WERI-Rb-1 (cell line): Measurements from ENCODE around the gene TANK.

Experiments used
- DNase-seq: peaks from one replicate; pipeline ENCODE4 v3.0.0-alpha.2; 2020
- H3K27ac ChIP-seq: fragments of 250-450 bp; sonication (Bioruptor Pico); 2 replicates; pipeline ENCODE4 v1.5.1; 2020; ENCODE audit warnings: mild to moderate bottlenecking, moderate library complexity
- H3K27me3 ChIP-seq: fragments of 250-450 bp; sonication (Bioruptor Pico); 2 replicates; pipeline ENCODE4 v1.5.1; 2021; ENCODE audit warnings: mild to moderate bottlenecking, low read depth, moderate library complexity; ENCODE audit not compliant: insufficient read depth, severe bottlenecking
- H3K36me3 ChIP-seq: fragments of 250-450 bp; sonication (Bioruptor Pico); 2 replicates; pipeline ENCODE4 v1.5.1; 2020; ENCODE audit warnings: mild to moderate bottlenecking, moderate library complexity
- H3K4me3 ChIP-seq: 2 replicates; pipeline ENCODE4 v1.5.1; 2011; ENCODE audit warnings: low read depth, mild to moderate bottlenecking, control low read depth, low read length
- H3K9me3 ChIP-seq: fragments of 250-450 bp; sonication (Bioruptor Pico); 2 replicates; pipeline ENCODE4 v1.5.1; 2021; ENCODE audit warnings: mild to moderate bottlenecking, moderate library complexity; ENCODE audit not compliant: severe bottlenecking
- TF ChIP-seq, protein P1 (sequence below): IDR thresholded peaks from 2 replicates; pipeline ENCODE4 v1.5.1; 2011; ENCODE audit warnings: low read depth, mild to moderate bottlenecking, control low read depth, inconsistent platforms, low read length

The TANK gene

DNA sequence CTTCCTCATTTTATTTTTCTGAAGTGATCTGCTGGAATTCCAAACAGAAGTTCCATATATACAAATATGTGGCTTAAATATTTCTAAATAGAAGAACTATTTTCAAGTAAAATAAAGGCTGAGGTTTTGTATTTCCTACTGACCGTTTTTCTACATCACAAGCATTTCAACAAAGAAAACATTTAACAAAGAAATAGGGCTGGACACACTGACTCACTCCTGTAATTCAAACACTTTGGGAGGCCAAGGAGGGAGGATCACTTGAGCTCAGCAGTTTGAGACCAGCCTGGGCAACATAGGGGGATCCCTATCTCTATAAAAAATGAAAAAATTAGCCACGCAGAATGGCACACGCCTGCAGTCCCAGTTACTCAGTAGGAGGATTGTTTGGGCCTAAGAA, 44.6 kb downstream of the TANK start:
- Histone ChIP-seq H3K27me3 (no peaks in the 10 kb centered on the region), H3K27ac (no peak overlapping the region), H3K36me3 (peaks cover 10% of the 10 kb centered on the region), H3K4me3 (no peak overlapping the region), H3K9me3 (no peaks in the 10 kb centered on the region)
- no peak for DNase-seq
- TF ChIP-seq, protein P1, sequence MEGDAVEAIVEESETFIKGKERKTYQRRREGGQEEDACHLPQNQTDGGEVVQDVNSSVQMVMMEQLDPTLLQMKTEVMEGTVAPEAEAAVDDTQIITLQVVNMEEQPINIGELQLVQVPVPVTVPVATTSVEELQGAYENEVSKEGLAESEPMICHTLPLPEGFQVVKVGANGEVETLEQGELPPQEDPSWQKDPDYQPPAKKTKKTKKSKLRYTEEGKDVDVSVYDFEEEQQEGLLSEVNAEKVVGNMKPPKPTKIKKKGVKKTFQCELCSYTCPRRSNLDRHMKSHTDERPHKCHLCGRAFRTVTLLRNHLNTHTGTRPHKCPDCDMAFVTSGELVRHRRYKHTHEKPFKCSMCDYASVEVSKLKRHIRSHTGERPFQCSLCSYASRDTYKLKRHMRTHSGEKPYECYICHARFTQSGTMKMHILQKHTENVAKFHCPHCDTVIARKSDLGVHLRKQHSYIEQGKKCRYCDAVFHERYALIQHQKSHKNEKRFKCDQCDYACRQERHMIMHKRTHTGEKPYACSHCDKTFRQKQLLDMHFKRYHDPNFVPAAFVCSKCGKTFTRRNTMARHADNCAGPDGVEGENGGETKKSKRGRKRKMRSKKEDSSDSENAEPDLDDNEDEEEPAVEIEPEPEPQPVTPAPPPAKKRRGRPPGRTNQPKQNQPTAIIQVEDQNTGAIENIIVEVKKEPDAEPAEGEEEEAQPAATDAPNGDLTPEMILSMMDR: no peak

DNA sequence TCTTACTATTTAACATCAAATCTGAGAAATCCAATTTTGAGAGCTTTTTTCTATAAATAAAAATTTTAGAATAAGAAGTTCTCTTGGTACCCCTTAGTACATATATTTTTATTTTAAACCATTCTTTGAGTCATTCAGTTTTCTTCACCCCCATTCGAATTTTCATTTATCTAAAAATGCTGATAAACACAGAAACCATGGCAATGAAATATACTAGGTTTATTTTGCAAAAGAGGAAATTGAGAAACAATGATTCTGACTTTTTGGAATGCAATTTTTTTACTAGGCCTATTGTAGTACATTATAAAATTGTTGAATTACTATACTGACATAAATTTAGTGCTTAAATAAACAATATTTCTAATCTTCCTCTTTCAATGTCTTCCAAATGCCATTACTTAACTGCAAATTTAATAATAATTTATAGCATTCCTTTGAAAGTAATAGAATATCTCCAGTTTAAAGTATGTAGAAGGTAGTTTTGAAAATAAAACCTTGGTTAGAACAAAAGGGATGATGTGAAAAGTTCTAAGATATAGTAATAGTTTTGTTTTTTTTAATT, 46.3 kb downstream of the TANK start:
- H3K27ac ChIP-seq: no peak overlapping the region

DNA sequence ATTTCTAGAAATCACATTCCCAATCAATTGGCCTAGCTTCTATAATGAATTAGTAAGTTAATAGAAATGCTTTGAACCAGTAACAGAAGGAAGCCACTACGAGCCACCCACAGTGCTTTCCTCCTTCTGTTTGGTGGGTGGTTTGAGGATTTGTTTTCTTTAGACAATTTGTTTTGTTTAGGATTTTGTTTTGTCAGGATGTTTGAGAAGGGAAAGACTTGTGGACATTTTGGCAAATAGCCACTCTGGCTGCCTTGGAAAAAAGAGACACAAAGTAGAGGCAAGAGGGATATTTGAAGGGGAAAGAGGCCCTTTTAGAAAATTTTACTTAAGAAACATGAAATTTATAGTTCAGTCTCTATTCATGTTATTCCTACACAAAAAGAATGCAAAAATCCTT, 47.7 kb downstream of the TANK start:
- DNase-seq: no peak
- Histone ChIP-seq H3K36me3 (peaks cover 10% of the 10 kb centered on the region), H3K9me3 (no peaks in the 10 kb centered on the region), H3K27me3 (no peaks in the 10 kb centered on the region), H3K4me3 (no peak overlapping the region), H3K27ac (no peak overlapping the region)
- TF ChIP-seq, protein P1: no peak

More for the DNA sequence above, 46.3 kb downstream of the TANK start:
- Histone ChIP-seq H3K9me3 (no peaks in the 10 kb centered on the region), H3K4me3 (no peak overlapping the region), H3K27me3 (no peaks in the 10 kb centered on the region), H3K36me3 (peaks cover 10% of the 10 kb centered on the region)
- DNase-seq: no peak
- TF ChIP-seq, protein P1: no peak

DNA sequence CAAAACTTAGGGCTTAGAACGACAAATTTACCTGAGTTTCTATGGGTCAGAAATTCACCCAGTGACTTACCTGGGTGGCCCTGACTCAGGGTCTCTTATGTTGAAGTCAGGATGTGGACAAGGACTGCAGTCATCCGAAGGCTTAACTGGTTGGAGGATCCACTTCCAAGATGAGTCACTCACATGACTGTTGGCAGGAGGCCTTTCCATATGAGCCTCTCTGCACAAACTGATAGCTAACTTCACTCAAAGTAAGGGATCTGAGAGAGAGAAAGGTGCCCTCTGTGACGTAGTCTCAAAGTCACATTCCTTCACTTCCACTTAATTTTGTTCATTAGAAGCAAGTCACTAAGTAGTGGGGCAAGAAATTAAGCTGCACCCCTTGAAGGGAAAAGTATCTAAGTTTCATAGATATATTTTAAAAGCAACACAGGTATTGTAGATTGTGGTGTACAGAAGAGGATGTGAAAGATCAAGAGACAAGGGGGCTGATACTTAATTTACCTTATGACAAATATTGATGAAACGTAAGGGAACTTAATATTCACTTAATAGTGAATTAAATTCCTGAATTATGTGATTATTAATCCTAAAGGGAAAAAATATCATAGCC, 48.4 kb downstream of the TANK start:
- Histone ChIP-seq H3K27me3 (no peaks in the 10 kb centered on the region), H3K9me3 (no peaks in the 10 kb centered on the region), H3K36me3 (peaks cover 10% of the 10 kb centered on the region), H3K4me3 (no peak overlapping the region), H3K27ac (no peak overlapping the region)
- DNase-seq: no peak
- TF ChIP-seq, protein P1: no peak

DNA sequence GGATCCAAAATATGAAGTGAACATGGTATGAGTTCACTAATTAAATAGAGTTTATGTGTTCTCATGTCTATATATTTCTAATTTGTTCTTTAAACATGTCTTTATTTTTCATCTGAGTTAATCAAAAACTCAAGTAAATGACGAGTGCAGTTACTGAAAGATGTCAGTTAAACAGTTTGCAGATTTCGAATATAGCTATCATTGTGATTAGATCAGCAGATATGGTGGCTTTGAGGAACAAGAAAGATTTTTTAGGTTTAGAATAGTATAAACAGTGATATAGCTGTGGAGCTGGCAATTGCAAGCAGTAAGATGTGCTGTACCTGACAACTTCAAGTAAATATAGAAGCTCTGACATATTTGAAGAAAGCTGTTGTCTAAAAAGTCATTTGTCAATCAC, 49.7 kb downstream of the TANK start:
- Histone ChIP-seq H3K27ac (no peak overlapping the region), H3K4me3 (no peak overlapping the region), H3K27me3 (no peaks in the 10 kb centered on the region), H3K36me3 (peaks cover 5% of the 10 kb centered on the region), H3K9me3 (no peaks in the 10 kb centered on the region)
- no peak for DNase-seq
- TF ChIP-seq, protein P1: no peak
